ENCODE data around the gene SLC6A7.

SLC6A7 gene

DNA sequence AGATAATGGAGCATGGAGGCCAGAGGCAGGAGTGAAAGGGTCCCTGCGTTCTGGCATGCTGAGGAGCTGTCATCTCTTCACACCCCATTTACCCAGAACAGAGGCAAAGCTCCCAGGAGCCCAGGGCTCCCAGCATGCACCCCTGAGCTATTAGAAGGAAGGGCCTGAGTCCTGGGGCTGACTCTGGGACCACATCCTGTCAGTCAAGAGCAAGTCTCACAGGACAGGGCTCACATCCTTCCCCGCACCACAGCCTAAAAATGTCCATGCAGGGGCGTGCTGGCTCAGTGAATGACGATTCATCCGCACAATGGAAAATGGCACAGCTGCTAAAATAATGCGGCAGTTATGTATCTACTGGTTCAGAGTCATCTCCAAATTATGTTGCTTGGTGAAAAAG lies 68.3 kb downstream of the SLC6A7 start:
- H3K27ac ChIP-seq: no peak overlapping the region

More for the DNA sequence above, 68.3 kb downstream of the SLC6A7 start:
- no peak for TF ChIP-seq ZFX (IDR thresholded peaks at IDR 0.05; ENCODE audit: borderline replicate concordance)
- TF ChIP-seq, protein P1, sequence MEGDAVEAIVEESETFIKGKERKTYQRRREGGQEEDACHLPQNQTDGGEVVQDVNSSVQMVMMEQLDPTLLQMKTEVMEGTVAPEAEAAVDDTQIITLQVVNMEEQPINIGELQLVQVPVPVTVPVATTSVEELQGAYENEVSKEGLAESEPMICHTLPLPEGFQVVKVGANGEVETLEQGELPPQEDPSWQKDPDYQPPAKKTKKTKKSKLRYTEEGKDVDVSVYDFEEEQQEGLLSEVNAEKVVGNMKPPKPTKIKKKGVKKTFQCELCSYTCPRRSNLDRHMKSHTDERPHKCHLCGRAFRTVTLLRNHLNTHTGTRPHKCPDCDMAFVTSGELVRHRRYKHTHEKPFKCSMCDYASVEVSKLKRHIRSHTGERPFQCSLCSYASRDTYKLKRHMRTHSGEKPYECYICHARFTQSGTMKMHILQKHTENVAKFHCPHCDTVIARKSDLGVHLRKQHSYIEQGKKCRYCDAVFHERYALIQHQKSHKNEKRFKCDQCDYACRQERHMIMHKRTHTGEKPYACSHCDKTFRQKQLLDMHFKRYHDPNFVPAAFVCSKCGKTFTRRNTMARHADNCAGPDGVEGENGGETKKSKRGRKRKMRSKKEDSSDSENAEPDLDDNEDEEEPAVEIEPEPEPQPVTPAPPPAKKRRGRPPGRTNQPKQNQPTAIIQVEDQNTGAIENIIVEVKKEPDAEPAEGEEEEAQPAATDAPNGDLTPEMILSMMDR (IDR thresholded peaks at IDR 0.05): no peak

All from 22Rv1 (cell line).